H9 (cell line): Measurements from ENCODE around the gene MYO1C. TPM values are rescaled to one million over a fixed set of nuclear protein-coding genes. Genes with fewer than 3 reads are reported as not detected.

Experiments used
- DNase-seq: peaks from one replicate; pipeline ENCODE4 v3.0.0-alpha.2; 2017
- H2AFZ ChIP-seq: one replicate; pipeline ENCODE4 v1.6.1; 2013; ENCODE audit warnings: mild to moderate bottlenecking, low read length, control low read depth, moderate library complexity
- H2AK5ac ChIP-seq: 2 replicates; pipeline ENCODE4 v1.6.1; 2013; ENCODE audit warnings: low read length, control low read depth, mixed read lengths; ENCODE audit not compliant: insufficient read length
- H2BK120ac ChIP-seq: one replicate; pipeline ENCODE4 v1.6.1; 2013; ENCODE audit warnings: low read depth, mild to moderate bottlenecking, low read length, control low read depth, inconsistent platforms; ENCODE audit not compliant: poor library complexity, severe bottlenecking
- H2BK12ac ChIP-seq: 2 replicates; pipeline ENCODE4 v1.6.1; 2013; ENCODE audit warnings: low read length, control low read depth, mixed read lengths, low read depth; ENCODE audit not compliant: insufficient read length
- H2BK15ac ChIP-seq: 2 replicates; pipeline ENCODE4 v1.6.1; 2013; ENCODE audit warnings: low read depth, low read length, control low read depth
- H2BK20ac ChIP-seq: one replicate; pipeline ENCODE4 v1.6.1; 2013; ENCODE audit warnings: low read depth, mild to moderate bottlenecking, low read length, control low read depth, inconsistent platforms; ENCODE audit not compliant: poor library complexity, severe bottlenecking
- H2BK5ac ChIP-seq: 2 replicates; pipeline ENCODE4 v1.6.1; 2013; ENCODE audit warnings: low read length, control low read depth, mixed read lengths; ENCODE audit not compliant: insufficient read length
- H3K14ac ChIP-seq: 2 replicates; pipeline ENCODE4 v1.6.1; 2013; ENCODE audit warnings: low read length, control low read depth; ENCODE audit not compliant: insufficient read depth
- H3K18ac ChIP-seq: 2 replicates; pipeline ENCODE4 v1.6.1; 2013; ENCODE audit warnings: low read depth, mild to moderate bottlenecking, mixed read lengths, low read length, control low read depth; ENCODE audit not compliant: insufficient read length
- H3K23ac ChIP-seq: 2 replicates; pipeline ENCODE4 v1.6.1; 2013; ENCODE audit warnings: low read length, control low read depth, mixed read lengths, low read depth; ENCODE audit not compliant: insufficient read length
- H3K23me2 ChIP-seq: 2 replicates; pipeline ENCODE4 v1.6.1; 2013; ENCODE audit warnings: low read depth, mild to moderate bottlenecking, mixed read lengths, low read length, control low read depth; ENCODE audit not compliant: insufficient read length, poor library complexity, severe bottlenecking
- H3K27ac ChIP-seq: 2 replicates; pipeline ENCODE4 v1.5.1; 2013; ENCODE audit warnings: low read length, control low read depth, mixed read lengths, low read depth; ENCODE audit not compliant: insufficient read length
- H3K27me3 ChIP-seq: 2 replicates; pipeline ENCODE4 v1.6.1; 2013; ENCODE audit warnings: low read length, control low read depth, inconsistent platforms; ENCODE audit not compliant: insufficient read depth
- H3K4ac ChIP-seq: 2 replicates; pipeline ENCODE4 v1.6.1; 2013; ENCODE audit warnings: low read depth, mild to moderate bottlenecking, control low read depth, inconsistent platforms, low read length, moderate library complexity
- H3K4me1 ChIP-seq: 2 replicates; pipeline ENCODE4 v1.6.1; 2013; ENCODE audit warnings: low read length, control low read depth, inconsistent platforms; ENCODE audit not compliant: insufficient read depth
- H3K4me2 ChIP-seq: 2 replicates; pipeline ENCODE4 v1.6.1; 2013; ENCODE audit warnings: low read length, control low read depth, mixed read lengths; ENCODE audit not compliant: insufficient read length, insufficient read depth
- H3K56ac ChIP-seq: 2 replicates; pipeline ENCODE4 v1.6.1; 2013; ENCODE audit warnings: low read depth, mild to moderate bottlenecking, mixed read lengths, low read length, control low read depth; ENCODE audit not compliant: insufficient read length
- H3K79me1 ChIP-seq: 2 replicates; pipeline ENCODE4 v1.6.1; 2013; ENCODE audit warnings: low read depth, mild to moderate bottlenecking, moderate library complexity, low read length, control low read depth, inconsistent platforms; ENCODE audit not compliant: insufficient read depth, poor library complexity, severe bottlenecking
- H3K79me2 ChIP-seq: 2 replicates; pipeline ENCODE4 v1.6.1; 2013; ENCODE audit warnings: low read length, control low read depth, inconsistent platforms; ENCODE audit not compliant: insufficient read depth
- H3K9ac ChIP-seq: 2 replicates; pipeline ENCODE4 v1.6.1; 2013; ENCODE audit warnings: low read length, control low read depth, mixed read lengths; ENCODE audit not compliant: insufficient read length; ENCODE audit errors: extremely low read depth
- H3K9me3 ChIP-seq: one replicate; pipeline ENCODE4 v1.6.1; 2013; ENCODE audit warnings: low read depth, low read length, inconsistent platforms; ENCODE audit not compliant: control insufficient read depth
- H3T11ph ChIP-seq: one replicate; pipeline ENCODE4 v1.6.1; 2013; ENCODE audit warnings: mild to moderate bottlenecking, low read length, control low read depth, inconsistent platforms
- H4K20me1 ChIP-seq: one replicate; pipeline ENCODE4 v1.6.1; 2013; ENCODE audit not compliant: control insufficient read depth, insufficient read length, insufficient read depth
- H4K5ac ChIP-seq: 2 replicates; pipeline ENCODE4 v1.6.1; 2013; ENCODE audit warnings: low read depth, mild to moderate bottlenecking, mixed read lengths, low read length, control low read depth; ENCODE audit not compliant: insufficient read length
- H4K8ac ChIP-seq: replicated peaks from 2 replicates; pipeline ENCODE4 v1.6.1; 2013; ENCODE audit warnings: low read length, control low read depth, mixed read lengths, low read depth; ENCODE audit not compliant: insufficient read length
- H4K91ac ChIP-seq: 2 replicates; pipeline ENCODE4 v1.6.1; 2013; ENCODE audit warnings: low read depth, mild to moderate bottlenecking, moderate library complexity, mixed read lengths, low read length, control low read depth; ENCODE audit not compliant: insufficient read length
- H3K27ac Mint-ChIP-seq, 3 experiments: 2 replicates in 2 of 3; 3 replicates in 1 of 3; pipeline ENCODE4 v1.8.0; 2020 to 2021; ENCODE audit warnings: mixed read lengths in 3 of 3, mild to moderate bottlenecking in 1 of 3, moderate library complexity in 1 of 3
- H3K27me3 Mint-ChIP-seq: 2 replicates; pipeline ENCODE4 v1.8.0; 2021; ENCODE audit warnings: low read depth, mild to moderate bottlenecking, moderate library complexity, mixed read lengths
- H3K36me3 Mint-ChIP-seq, 3 experiments: 2 replicates in 2 of 3; 3 replicates in 1 of 3; pipeline ENCODE4 v1.8.0; 2020 to 2021; ENCODE audit warnings: low read depth in 3 of 3, mixed read lengths in 3 of 3; ENCODE audit not compliant: insufficient read depth in 1 of 3
- H3K4me1 Mint-ChIP-seq, 2 experiments: 2 replicates each; pipeline ENCODE4 v1.8.0; 2020; ENCODE audit warnings: mixed read lengths in 2 of 2
- H3K4me3 Mint-ChIP-seq, 2 experiments: 2 replicates in 1 of 2; 3 replicates in 1 of 2; pipeline ENCODE4 v1.8.0; 2020 to 2021; ENCODE audit warnings: mild to moderate bottlenecking in 2 of 2, mixed read lengths in 2 of 2, moderate library complexity in 1 of 2
- H3K9me3 Mint-ChIP-seq, 2 experiments: 2 replicates in 1 of 2; 3 replicates in 1 of 2; pipeline ENCODE4 v1.8.0; 2020; ENCODE audit warnings: mild to moderate bottlenecking in 2 of 2, mixed read lengths in 2 of 2, moderate library complexity in 1 of 2
- CTCF ChIP-seq: fragments of 200-600 bp; sonication (generic); conservative IDR thresholded peaks from 3 replicates; pipeline ENCODE4 v1.8.0; 2021; ENCODE audit warnings: antibody characterized with exemption, mild to moderate bottlenecking
- WGBS: extraction: QIAGEN DNeasy Blood & Tissue Kit; methylation state at CpG from one replicate; pipeline ENCODE4 v1.1.7; 2013; ENCODE audit warnings: missing lambda C conversion rate, low lambda C conversion rate, mixed read lengths; ENCODE audit not compliant: insufficient read length; ENCODE audit errors: extremely low coverage; 5-methylcytosine and 5-hydroxymethylcytosine counted together
- total RNA-seq: library from RNA; stranded (reverse); gene quantifications from 2 replicates; pipeline ENCODE4 v1.2.1, GENCODE V29; 2021

Gene MYO1C
- total RNA-seq, 1 experiment from 2014 or later: 86.5 TPM

GRCh38 chr17:1487939-1488825, 4.3 kb downstream of the MYO1C start:
- Histone ChIP-seq H3K4me1 (no peaks in the 10 kb centered on the region), H3K79me2 (no peaks in the 10 kb centered on the region), H2BK12ac (peak overlapping the region; percentile 94), H3K27me3 (no peaks in the 10 kb centered on the region), H4K20me1 (no peaks in the 10 kb centered on the region), H3K9me3 (no peaks in the 10 kb centered on the region), H3K9ac (peak overlapping the region; percentile 23), H2BK120ac (no peak overlapping the region), H3K56ac (no peak overlapping the region), H2AK5ac (no peak overlapping the region), H3T11ph (no peak overlapping the region), H2AFZ (no peak overlapping the region), H4K8ac (no peak overlapping the region), H2BK20ac (no peak overlapping the region), H4K91ac (no peak overlapping the region), H3K23ac (no peak overlapping the region), H2BK5ac (no peak overlapping the region), H3K27ac (no peak overlapping the region), H3K79me1 (no peaks in the 10 kb centered on the region), H3K23me2 (peaks cover 27% of the 10 kb centered on the region), H4K5ac (no peak overlapping the region), H3K14ac (peak overlapping the region; percentile 66), H3K18ac (no peak overlapping the region), H3K4me2 (peak overlapping the region; percentile 73), H3K4ac (no peak overlapping the region), H2BK15ac (no peak overlapping the region)
- WGBS: no CpG with 5 or more reads among the region's 72 CpGs
- peak; percentile 84 for DNase-seq
- H3K4me1 Mint-ChIP-seq: peaks cover 30 to 39% of the 10 kb centered on the region in 2 experiments
- peaks cover 0 to 14% (median 10%) of the 10 kb centered on the region in 3 experiments; a peak in 5 of 7 replicates for H3K36me3 Mint-ChIP-seq
- H3K27me3 Mint-ChIP-seq: peaks cover 4% of the 10 kb centered on the region; the same call in 1 of the 2 replicates
- peak overlapping the region in 2 of 3 experiments; percentile 24 to 73; a peak in 4 of 7 replicates for H3K27ac Mint-ChIP-seq
- peaks cover 0 to 3% of the 10 kb centered on the region in 2 experiments; a peak in 1 of 5 replicates for H3K9me3 Mint-ChIP-seq
- no peak for TF ChIP-seq CTCF
- H3K4me3 Mint-ChIP-seq: peak overlapping the region; percentile 61 to 85
